HS-27A (cell line): Measurements from ENCODE around the gene TADA3.
"Not testable (repeated sequence)": the region's sequence is repeated elsewhere in the genome, so short reads cannot be mapped to it uniquely, and the experiment has no call there.

Experiments used
- DNase-seq: peaks from one replicate; pipeline ENCODE4 v3.0.0-alpha.2; 2012; ENCODE audit warnings: low read depth, missing footprints

TADA3 gene

DNA sequence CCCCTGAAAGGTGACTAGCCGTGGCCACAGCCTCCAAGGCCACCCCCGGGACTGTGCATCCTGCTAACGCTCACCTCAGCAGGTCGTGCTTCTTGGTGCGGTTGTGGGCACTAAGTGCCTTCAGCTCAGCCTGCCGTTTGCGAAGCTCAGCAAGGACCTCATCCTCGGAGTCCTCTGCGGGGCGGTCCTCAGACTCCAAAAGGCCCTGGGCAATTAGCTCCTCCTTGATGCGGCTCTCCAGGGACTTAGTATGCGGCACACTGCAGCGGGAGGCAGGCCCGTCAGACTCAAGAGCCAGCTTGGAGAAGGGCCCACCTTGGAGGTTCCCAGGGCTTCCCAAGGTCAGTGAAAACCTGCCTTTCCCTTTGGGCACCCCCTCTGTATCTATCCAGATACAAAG is 8.3 kb downstream of the TADA3 start:
- DNase-seq: no peak

DNA sequence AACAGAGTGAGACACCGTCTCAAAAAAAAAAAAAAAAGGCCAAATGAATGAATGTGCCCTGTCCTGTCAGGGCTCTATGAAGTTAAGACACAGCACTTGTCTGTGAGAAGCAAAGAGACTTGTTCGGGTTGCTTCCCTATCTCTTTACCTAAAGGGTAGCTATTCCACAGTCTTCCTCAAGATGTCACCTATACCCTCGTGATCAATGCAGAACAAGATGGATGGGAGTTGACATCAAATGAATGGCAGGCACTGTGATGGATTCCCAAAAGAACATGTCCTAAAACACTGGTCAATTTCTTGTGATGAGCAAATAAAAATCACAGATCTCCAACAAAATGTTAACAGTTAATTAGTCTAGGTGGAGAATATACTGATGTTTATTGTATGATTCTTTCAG is 9.5 kb downstream of the TADA3 start:
- no peak for DNase-seq

DNA sequence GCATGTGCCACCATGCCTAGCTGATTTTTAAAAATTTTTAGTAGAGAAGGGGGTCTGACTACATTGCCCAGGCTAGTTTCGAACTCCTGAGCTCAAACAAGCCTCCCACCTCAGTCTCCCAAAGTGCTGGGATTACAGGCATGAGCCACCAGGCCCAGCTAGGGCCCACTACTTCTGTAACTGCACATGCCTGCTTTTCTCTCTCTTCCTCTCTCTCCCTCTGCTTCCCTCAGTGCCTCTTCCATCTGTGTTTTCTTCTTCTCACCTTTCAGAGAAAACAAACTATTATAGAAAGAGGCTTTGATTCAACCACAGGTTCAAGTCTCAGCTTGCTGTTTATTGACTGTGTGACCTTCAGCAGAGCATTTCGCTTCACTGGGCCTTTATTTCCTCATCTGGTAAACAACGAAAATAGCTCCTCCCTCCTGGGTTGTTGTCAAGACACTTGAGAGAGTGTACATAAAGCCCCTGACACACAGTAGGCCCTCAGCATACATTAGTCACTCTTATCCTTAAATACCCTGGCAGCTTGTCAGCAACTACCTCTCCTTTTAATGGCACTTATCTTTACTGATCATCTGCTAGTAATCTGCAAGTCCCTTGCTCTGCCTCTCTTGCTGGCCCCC is 10.2 kb downstream of the TADA3 start:
- DNase-seq: no peak

DNA sequence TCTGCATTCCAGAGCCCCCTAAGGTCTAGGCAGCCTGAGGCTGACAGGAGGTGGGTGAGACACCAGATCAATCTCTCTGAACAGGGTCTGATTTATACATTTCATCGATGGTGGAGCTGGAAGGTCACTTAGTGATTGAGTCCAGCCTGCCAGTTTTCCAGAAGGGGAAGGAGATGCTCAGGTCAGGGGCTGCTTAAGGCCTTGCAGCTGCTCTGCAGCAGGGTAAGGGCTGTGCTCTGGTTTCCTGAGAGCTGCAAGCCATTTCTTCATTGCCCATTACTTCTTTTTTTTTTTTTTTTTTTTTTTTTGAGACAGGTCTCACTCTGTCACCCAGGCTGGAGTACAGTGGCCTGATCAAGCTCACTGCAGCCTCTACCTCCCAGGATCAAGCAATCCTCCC is 10.7 kb downstream of the TADA3 start:
- DNase-seq: no peak

DNA sequence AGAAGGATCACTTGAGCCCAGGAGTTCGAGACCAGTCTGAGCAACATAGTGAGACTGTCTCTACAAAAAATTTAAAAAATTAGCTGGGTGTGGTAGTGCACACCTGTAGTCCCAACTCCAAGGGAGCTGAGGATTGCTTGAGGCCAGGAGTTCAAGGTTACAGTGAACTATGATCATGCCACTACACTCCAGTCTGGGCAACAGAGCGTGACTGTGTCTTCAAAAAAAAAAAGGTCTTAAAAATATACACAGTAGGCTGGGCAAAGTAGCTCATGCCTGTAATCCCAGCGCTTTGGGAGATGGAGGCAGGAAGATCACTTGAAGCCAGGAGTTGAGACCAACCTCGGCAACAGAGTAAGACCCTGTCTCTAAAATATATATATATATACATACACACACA is 11.4 kb downstream of the TADA3 start:
- no peak for DNase-seq

DNA sequence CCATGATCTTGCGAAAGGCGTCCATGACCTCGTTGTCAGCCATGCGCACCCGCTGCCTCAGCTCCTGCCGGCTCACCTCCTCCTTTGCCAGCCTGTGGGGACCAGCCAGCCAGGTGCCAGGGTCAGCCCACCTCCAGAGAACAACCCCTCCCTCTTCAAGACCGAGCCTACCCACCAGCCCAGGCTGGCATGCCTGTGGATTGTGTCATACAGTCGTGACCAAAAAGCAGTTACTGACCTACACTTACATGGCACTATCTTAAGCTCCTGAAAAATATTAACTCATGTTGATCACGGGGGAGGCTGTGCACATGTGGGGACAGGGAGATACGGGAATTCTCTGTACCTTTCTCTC is 11.8 kb downstream of the TADA3 start:
- no peak for DNase-seq

DNA sequence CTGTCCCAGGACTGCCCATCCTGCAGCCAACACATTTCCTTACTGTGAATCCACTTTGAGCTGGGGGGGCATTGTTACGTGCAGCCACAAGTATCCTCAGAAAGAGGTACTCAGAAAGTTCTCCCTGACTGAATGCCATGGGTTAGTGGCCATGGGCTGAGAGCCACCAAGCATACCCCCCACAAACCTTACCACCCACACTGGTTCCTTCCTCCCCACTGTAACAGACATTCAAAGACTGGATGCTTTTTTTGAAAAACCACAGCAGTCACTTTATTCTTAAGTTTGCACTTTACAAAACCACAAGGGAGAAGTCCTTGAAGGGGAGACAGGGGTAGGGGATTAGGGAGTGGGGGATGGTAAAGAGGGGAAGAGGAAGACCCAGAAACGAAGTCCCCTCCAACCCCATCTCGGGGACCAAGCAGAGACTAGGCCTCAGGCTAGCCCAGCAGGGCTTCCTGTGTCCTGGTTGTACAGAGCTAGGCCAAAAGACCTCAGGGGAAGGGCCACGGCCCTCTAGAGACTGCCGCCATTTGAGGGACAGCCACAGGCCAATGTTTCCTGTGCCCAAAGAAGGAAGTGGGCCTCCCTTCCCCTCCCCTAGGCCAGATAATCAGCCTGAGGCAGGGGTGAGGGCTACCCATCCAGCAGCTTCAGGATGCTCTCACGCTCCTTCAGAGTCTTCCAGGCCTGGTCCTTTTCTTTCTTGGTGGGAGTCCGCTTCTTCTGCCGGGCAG is 12.4 kb downstream of the TADA3 start:
- DNase-seq: no peak

DNA sequence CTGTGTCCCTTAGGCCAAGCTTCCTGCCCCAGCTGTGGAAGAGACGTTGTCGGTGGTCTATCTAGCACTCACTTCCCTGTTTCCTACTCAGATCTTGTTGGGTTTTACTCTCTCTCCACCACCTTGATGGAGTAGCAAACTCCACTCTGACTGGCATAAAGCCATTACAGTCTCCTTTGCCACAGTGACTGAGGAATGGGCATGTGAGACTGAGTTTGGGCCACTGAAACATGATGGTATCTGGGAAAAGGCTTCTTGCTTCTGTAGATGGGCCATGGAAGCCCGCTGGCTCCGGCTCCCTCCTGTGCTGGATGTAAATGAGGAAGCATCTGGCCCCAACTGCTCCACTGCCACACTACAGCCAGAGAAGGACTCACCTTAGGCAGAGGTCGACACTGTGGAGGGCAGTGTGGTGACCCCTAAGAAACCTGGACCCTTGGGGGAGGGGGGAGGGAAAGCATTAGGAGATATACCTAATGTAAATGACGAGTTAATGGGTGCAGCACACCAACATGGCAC is 13.1 kb downstream of the TADA3 start:
- DNase-seq: no peak

DNA sequence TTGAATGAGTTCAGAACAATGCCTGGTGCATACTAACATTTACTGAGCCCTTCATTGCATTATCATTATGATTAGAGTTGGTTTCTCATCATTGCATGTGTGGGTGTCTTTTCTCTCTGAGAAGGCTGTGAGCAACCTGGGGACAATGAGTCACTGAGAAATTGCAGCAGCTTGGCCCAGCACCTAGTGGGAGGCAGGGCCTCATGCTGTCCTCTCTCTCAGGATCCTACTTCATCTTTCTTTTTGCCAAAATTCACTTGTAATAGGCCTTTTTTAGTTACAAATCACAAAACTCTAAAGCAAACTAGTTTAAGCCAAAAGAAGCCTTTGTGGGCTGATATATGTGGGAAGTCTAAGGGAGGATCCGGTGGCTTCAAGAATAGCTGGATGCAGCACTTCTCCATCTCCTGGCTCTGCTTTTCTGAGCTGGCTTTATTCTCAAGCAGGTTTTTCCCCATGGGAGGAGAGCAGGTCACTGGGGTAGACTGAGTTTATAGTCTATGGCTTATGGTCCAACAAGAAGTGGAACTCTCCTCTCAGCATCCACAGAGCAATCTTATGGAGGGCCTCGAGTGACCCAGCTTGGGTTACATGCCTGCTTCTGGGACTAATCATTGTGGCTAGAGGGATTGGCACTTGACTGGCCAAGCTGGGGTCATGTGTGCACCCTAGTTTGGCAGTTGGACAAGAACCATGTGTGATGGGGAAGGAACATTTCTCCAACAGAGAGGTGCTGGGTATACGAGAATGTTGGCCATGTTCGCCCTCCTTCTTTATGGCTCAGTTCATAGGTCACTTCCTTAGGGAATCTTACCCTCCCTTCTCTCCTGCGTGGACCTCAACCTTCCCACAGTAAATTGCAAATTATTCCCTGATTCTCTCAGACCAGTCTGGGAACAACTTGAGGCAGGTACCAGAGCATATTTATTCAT is 13.9 kb downstream of the TADA3 start:
- DNase-seq: no peak

DNA sequence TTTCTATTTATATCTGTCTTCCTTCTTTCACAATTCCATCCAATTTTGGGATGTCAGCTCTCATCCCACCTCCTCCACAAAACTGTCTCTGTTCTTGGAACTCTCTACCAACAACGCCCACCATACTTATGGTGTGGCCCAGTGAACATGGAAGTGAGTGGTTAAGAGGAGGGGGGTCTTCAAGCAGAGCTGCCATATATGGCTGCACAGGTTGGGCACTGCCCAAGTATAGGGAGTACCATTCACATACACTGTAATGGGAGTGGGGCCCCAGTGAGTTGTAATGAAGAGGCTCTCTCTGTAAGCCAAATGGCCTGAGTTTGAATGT is 14.6 kb downstream of the TADA3 start:
- no peak for DNase-seq

DNA sequence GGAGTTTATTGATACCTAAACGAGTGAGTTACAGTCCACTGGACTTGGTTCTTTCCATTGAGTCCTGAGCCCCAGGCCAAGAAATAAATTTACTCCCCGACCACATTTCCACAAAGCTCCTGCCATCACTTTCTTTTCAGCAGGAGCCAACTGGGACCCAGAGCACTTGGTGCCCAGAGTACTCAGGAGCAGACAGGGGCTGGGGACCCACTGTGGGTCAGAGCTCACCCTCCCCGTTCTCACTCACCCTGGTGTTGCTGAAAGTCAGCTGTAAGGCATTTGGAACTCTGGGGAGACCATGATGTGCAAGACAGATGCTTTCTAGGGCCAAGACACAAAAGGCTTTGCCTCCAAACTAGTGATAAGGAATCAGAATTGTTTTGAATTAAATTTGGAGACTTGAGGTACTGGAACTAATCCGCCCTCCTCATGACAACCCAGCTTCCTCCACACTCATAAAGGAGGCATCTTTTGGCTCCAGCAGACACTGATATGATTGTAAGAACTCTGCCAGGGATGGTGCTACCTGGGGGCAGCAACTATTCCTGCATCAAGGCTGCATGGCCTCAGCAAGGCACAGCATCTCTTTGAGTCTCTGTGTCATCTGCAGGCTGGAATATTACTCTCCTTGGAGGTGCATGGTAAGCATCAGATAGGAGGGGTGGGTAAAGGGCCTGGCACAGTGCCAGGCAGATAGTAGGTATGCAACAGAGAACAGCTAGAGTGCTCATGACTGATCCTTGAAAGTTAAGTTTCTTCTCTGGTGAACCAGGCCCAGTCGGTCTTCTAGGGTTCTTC is 15.2 kb downstream of the TADA3 start:
- no peak for DNase-seq

DNA sequence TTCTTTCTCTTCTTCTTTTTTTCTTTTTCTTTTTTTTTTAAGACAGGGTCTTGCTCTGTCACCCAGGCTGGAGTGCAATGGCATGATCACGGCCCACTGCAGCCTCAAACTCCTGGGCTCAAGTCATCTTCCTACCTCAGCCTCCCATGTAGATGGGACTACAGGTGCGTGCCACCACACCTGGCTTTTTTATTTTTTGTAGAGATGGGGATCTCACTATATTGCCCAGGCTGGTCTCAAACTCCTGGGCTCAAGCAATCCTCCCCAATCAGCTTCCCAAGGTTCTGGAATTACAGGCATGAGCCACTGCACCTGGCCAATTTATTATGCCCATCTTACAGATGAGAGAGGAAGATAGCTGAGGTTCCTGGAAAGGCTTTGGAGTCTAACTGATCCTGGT is 21.3 kb downstream of the TADA3 start:
- not testable (repeated sequence) for DNase-seq

DNA sequence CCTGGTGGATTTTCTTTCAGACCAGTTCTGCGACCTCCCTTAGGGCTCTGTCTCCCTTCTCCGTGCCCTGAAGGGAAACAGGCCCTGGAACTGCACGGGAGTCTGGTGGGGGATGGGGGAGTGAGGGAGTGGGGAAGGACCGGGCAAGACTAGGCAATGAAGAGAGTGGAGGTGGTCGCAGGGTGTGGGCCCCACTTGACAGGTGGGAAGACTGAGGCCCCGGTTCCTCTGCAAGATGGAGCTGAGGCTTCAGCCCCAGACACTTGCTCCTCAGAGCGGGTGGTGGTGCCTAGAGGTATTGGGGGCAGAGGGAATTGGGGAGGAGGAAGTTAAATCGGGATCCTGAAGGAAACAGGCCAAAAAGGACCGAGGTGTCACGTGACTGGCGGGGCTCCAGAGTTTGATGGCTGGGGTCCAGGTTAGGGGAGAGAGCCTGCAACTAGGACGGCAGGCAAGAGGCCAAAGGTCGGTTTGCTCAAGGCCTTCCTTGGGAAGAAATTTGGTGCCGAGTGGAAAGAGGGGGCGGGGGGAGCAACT is 21.9 kb downstream of the TADA3 start:
- DNase-seq: no peak

DNA sequence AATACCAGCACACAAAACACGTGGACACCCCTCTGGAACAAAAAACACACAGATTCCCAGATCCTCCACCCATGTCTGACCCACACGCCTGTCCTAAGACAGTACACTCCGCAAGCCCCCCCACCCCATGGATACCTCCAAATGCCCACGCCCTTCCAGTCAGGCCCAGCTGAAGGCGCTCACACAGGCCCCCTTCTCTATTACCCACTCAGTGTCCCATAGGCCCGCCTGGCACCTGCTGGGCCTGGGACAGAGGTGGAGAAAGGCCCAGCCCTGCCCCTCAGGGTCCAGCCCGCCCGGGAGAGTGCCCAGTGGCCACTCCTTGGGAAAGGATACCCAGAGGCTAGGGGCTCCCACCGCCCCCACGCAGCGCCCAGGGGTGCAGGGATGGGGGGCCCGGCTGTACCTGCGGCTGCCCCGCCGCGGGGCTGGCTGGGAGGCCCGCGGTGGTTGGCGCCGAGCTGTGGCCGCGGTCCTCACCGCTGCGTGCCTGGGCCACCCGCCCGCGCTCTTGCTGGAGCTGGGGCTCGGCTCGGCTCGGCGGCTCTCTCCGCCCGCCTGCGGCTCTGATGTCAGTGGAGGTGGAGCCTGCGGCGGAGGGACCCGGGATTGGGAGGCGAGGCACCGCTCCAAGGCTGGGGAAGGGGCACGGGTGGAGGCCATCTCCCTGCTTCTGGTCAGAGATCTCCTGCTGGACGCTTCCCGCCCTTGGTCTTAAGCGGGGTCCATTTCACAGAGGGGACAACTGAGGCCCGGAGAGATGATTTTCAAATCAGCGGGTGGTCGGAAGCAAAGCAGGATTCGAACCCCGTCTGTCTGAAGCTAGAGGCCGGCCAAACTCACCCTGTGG is 22.6 kb downstream of the TADA3 start, which contains the start of gene CAMK1:
CAMK1 (minus strand) TSS at position 522 of the 850 bp plus-strand sequence. CDS start 2,198 bp downstream, outside the sequence.
- no peak for DNase-seq

DNA sequence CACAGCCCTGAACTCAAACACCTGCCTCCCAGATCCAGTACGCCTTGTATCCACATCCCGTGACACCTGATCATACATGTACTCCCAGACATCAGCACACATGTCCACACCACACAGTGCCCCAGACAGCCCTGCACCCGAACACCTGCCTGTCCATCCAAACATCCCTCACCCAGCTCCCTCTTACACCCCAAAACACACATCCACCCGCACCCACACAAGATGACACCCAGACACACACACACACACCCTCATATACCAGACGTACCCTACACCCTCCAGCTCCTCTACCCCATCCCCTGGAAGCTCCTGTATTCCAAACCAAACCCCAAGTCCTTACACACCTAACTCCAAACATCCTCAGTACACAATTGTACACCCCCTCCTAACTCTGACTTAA is 23.3 kb downstream of the TADA3 start:
- no peak for DNase-seq

DNA sequence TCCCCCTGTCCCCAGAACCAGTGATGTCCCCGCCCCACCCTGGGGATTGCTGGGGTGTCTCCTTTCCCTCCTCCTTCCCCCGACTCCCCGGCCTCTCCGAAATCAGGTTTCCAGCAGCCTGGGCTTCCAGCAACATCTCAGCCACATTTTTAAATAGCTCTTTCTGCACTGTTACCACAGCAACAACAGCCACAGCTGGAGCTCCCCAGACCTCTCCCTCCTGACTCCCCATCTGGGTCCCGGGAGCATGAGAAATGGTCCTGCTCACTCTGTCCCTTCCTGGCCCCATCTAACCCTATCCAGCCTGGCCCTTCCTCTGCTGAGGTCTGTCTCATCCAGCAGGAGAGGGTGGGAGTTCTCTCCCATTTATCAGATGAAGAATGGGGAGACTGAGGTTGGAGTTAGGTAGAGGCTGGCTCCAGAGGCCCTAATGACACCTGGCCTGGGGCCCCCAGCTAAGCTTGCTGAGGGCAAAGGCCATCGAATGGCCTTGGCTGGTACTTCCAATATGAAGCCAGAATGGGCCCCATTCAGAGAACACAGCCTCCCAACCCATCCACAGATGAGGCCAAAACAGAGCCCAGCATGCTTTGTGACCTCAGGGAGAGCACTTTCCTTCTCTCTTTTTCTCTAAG is 24.0 kb downstream of the TADA3 start:
- DNase-seq: no peak

DNA sequence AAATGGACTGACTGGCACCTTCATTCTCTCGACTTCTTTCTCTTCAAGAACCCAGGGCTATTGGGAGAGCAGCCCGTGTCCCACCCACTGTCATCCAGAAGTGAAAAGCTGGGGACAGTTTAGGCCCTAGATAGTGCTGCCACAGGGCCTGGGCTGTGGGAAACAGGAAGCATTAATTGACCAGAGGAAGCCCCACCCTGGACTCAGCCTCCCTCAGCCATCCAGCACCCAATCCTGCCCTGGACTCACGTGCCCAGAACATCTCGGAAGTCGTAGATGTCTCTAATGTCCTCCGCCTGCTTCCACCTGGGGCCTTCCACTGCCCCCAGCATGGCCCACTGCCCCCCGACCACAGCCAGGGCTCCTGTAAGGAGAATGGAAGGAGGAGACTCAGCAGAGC is 24.9 kb downstream of the TADA3 start:
- no peak for DNase-seq

DNA sequence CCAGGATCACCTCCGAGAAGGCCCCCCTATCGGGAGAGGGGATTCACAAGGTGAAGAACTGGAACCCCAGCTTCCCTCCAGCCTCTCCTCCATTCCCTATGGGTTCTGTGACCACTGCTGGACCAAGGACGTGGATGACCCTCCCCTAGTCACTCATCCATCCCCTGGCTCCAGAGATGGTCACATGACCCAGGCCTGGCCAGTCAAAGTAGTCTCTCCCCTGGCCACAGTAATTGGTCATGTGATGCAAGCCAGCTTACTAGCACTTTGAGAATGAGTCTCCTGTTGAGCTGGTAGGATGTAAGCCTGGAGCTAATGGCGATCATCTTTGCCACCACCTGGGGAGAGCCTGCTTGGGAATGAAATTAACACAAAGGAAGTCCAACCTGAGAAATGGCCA is 26.4 kb downstream of the TADA3 start:
- DNase-seq: no peak

DNA sequence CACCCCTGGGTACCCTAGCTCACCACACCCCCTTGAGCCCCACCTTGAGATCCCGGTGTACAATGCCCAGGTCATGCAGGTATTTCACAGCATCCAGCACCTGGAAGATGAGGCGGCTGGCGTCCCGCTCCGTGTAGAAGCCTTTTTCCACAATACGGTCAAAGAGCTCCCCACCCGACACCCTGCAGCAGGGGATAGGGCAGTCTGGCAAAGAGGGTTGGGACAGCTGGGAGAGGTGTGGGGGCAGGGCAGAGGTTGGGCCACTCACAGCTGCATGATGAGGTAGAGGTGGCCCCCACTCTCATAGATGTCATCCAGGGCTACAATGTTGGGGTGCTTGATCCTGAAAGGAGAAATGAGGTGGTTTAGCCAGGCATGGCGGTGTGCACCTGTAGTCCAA is 29.4 kb downstream of the TADA3 start:
- DNase-seq: no peak

DNA sequence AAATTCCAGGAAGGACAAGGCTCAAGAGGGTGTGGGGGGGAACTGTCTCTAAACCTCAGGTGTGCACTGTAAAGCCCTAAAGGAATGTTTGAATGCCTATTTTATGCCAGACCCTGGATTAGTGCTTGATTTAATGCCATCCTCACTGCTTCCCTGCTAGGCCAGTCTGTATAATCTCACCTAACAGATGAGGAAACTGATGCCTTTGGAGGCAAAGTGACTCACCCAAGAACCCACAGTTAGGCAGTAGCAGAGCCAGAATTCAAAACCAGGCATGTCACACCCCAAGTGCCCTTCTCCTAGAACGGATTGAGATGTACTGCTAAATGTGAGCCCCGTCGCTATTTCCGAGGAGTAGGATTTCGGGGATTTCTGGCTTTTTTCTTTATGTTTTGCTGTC is 30.4 kb downstream of the TADA3 start:
- DNase-seq: no peak
